Measurements from ENCODE around the gene ENTPD6. TPM values are rescaled to one million over a fixed set of nuclear protein-coding genes. Genes with fewer than 3 reads are reported as not detected.
"Not testable (repeated sequence)": the region's sequence is repeated elsewhere in the genome, so short reads cannot be mapped to it uniquely, and the experiment has no call there.

Gene ENTPD6
- total and polyA plus RNA-seq, 11 donors, result 58.7 to 200 (median 93.3) TPM

DNA sequence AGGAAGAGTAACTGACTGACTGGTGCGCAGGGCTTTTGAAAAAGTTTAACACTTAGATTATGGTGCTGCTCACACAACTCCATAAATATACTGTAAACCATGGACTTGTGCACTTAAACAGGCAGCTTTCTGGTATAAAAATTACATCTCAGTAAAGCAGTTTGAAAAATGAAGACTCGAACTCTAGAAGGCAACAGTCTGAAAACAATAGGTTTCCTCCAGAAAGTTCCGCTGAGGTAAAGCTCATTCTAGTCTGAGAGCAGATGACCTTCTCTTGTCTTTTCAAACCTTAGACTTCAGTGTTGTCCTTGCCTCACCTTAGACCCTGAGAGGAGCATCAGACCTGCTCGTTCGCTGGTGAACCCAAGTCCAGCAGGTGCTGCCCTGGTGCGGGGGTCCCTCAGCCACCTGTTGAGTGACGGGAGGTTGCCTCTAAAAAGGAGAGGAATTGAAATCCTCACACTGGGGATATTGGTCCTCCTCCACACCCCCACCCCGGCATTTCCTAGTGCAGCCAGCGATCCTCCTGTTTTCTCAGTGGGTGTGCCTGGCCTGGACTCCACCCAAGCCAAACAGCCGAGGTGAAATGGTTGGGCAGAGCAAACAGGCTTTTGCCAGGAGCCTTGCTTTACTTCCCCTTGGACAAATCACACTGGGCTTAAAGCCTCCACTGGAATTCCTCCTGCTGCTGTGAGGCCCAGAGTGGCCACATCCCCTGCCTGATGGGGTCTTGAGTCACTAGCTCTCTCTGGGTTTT is 37.7 kb downstream of the ENTPD6 start:
- Histone ChIP-seq H3K4me1 (peaks cover 1 to 50% (median 26%) of the 10 kb centered on the region in 12 donors), H3K27ac (peak overlapping the region in 9 of 12 donors; percentile 6 to 72 (median 35)), H3K36me3 (no peaks in the 10 kb centered on the region), H3K9me3 (no peaks in the 10 kb centered on the region), H3K4me3 (no peak overlapping the region), H3K27me3 (no peaks in the 10 kb centered on the region)
- 47 to 62% (median 48%) methylated on average over 10 of the region's 10 CpGs for WGBS, 4 donors
- DNase-seq (peak in 3 of 5 donors; percentile 66 to 80 (median 77)), ATAC-seq (peak in 3 of 4 donors; percentile 40 to 58 (median 42))
- TF ChIP-seq, protein P1, sequence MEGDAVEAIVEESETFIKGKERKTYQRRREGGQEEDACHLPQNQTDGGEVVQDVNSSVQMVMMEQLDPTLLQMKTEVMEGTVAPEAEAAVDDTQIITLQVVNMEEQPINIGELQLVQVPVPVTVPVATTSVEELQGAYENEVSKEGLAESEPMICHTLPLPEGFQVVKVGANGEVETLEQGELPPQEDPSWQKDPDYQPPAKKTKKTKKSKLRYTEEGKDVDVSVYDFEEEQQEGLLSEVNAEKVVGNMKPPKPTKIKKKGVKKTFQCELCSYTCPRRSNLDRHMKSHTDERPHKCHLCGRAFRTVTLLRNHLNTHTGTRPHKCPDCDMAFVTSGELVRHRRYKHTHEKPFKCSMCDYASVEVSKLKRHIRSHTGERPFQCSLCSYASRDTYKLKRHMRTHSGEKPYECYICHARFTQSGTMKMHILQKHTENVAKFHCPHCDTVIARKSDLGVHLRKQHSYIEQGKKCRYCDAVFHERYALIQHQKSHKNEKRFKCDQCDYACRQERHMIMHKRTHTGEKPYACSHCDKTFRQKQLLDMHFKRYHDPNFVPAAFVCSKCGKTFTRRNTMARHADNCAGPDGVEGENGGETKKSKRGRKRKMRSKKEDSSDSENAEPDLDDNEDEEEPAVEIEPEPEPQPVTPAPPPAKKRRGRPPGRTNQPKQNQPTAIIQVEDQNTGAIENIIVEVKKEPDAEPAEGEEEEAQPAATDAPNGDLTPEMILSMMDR (IDR thresholded peaks at IDR 0.05), result no peak
- TF ChIP-seq POLR2A (IDR thresholded peaks at IDR 0.05), result no peak
- intact Hi-C loops (cut with DNase I), result no loop called here

DNA sequence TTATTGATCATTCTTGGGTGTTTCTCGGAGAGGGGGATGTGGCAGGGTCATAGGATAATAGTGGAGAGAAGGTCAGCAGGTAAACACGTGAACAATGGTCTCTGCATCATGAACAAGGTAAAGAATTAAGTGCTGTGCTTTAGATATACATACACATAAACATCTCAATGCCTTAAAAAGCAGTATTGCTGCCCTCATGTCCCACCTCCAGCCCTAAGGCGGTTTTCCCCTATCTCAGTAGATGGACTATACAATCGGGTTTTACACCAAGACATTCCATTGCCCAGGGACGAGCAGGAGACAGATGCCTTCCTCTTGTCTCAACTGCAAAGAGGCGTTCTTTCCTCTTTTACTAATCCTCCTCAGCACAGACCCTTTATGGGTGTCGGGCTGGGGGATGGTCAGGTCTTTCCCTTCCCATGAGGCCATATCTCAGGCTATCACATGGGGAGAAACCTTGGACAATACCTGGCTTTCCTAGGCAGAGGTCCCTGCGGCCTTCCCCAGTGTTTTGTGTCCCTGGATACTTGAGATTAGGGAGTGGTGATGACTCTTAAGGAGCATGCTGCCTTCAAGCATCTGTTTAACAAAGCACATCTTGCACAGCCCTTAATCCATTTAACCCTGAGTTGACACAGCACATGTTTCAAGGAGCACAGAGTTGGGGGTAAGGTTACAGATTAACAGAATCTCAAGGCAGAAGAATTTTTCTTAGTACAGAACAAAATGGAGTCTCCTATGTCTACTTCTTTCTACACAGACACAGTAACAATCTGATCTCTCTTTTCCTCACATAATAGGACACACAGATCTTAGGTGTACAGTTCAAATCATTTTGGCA is 38.7 kb downstream of the ENTPD6 start:
- peaks cover 4 to 51% (median 28%) of the 10 kb centered on the region in 12 donors for H3K4me1 ChIP-seq
- H3K27me3 ChIP-seq; H3K9me3 ChIP-seq; intact Hi-C loops (cut with DNase I); H3K36me3 ChIP-seq; ATAC-seq; DNase-seq; H3K4me3 ChIP-seq: not testable (repeated sequence)
- WGBS, 4 donors, result 75 to 82% (median 76%) methylated on average over 8 of the region's 8 CpGs
- peak overlapping the region in 5 of 12 donors; percentile 7 to 72 (median 61) for H3K27ac ChIP-seq

DNA sequence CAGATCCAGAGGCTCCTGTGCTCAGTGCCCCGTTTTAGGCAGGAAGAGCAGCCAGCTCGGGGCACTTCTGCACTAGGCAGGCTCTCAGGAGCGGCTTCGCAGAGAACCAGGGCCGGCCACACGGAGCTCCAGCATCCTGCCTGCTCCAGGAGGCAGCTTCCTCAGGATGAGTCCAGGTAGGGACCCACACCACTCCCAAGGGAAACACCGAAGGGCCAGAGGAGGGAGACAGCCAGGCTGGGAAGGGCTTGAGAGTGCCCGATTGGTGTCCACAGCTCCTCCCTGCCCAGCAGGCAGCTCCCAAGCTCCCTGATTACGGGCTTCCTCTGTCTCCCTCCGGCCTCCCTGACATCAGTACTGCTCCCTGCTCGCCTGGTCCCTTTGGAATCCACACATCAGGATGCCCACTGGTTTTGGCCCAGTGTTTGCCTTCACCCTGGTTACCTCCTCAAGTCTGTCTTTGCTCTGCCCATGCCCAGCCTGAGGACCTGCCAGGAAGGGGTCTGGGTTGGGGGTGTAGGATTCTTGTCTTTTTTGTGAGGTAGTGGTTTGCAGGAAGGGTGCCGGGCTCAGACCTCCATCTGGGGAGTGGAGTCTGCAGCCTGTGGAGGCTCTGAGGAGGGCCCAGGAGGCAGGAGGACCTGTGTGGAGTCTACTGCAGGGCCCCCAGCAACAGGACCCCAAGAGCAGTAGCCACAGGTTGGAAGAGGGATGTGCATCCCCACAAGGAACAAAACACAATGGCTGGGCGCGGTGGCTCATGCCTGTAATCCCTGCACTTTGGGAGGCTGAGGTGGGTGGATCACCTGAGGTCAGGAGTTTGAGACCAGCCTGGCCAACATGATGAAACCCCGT is 41.2 kb downstream of the ENTPD6 start:
- H3K36me3 ChIP-seq, result no peaks in the 10 kb centered on the region
- intact Hi-C loops (cut with DNase I), result no loop called here
- WGBS, 4 donors, result 77 to 82% (median 79%) methylated on average over 15 of the region's 15 CpGs
- H3K27me3 ChIP-seq, result no peaks in the 10 kb centered on the region
- no peak overlapping the region for H3K27ac ChIP-seq
- TF ChIP-seq POLR2A (IDR thresholded peaks at IDR 0.05), result no peak
- TF ChIP-seq, protein P1 (IDR thresholded peaks at IDR 0.05), result no peak
- DNase-seq (no peak), ATAC-seq (no peak)
- no peak overlapping the region for H3K4me3 ChIP-seq
- peaks cover 4 to 32% (median 20%) of the 10 kb centered on the region in 12 donors for H3K4me1 ChIP-seq
- H3K9me3 ChIP-seq, result no peaks in the 10 kb centered on the region

DNA sequence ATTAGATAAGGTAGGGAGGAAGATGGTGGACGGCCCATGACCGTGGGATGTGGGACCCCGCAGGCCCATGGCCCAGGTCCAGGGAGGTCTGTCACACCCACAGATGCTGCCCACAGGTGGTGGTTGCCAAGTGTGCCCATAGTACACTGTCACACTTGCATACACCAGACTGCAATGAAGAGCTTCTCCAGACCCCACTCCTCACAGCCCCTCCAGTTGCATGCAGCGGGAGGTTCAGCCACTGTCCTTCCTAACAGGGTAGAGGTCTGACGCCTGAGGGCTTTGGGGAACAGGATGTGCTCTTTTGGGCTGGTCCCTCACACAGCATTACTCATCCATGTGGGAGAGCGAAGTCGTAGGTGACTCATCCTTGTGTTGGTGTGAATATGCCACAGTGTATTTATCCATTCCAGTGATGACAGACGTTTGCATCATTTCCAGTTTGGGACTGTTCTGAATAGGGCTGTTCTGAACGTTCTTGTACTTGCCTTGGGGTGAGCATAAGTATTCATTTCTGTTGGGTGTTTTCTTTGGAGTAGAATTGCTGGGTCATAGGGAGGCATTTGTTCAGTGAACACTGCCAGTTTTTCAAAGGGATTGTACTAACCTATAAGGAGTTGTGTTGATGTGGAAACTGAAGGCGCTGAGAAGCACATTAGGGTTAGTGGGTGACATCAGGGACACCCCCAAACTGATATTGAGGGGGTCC is 42.3 kb downstream of the ENTPD6 start:
- Histone ChIP-seq H3K4me3 (no peak overlapping the region), H3K9me3 (no peaks in the 10 kb centered on the region), H3K36me3 (no peaks in the 10 kb centered on the region), H3K27me3 (no peaks in the 10 kb centered on the region), H3K4me1 (peaks cover 4 to 31% (median 20%) of the 10 kb centered on the region in 12 donors), H3K27ac (peak overlapping the region in 4 of 12 donors; percentile 39 to 74 (median 62))
- 46 to 55% (median 50%) methylated on average over 9 to 10 of the region's 10 CpGs for WGBS, 4 donors
- DNase-seq, result peak in 3 of 5 donors; percentile 44 to 84 (median 64)
- intact Hi-C loops (cut with DNase I), result no loop called here
- TF ChIP-seq, protein P1 (IDR thresholded peaks at IDR 0.05), result no peak
- no peak for TF ChIP-seq POLR2A (IDR thresholded peaks at IDR 0.05)
- ATAC-seq, result peak; percentile 85 to 94 (median 89)

All from heart left ventricle (tissue), 16 donors.